DOHH2 (cell line): ENCODE data around the gene PRKCQ.

Experiments used
- H3F3A ChIP-seq: fragments of 200-600 bp; sonication (generic), shearing (Covaris generic); 2 replicates; pipeline ENCODE4 v1.6.0; 2016; ENCODE audit warnings: antibody characterized with exemption, mild to moderate bottlenecking; ENCODE audit not compliant: control insufficient read depth, insufficient read depth
- H3K27ac ChIP-seq: fragments of 200-600 bp; sonication (generic); 2 replicates; pipeline ENCODE4 v1.5.1; 2014; ENCODE audit warnings: low read depth, mild to moderate bottlenecking, low read length, moderate library complexity
- H3K27me3 ChIP-seq: fragments of 200-600 bp; sonication (generic); 2 replicates; pipeline ENCODE4 v1.6.1; 2014; ENCODE audit warnings: mild to moderate bottlenecking, low read length, mixed read lengths; ENCODE audit not compliant: control insufficient read depth
- H3K36me3 ChIP-seq: fragments of 200-600 bp; sonication (generic); 2 replicates; pipeline ENCODE4 v1.6.1; 2014; ENCODE audit warnings: mild to moderate bottlenecking, low read length, moderate library complexity, mixed read lengths; ENCODE audit not compliant: control insufficient read depth
- H3K4me1 ChIP-seq: fragments of 200-600 bp; sonication (generic); 2 replicates; pipeline ENCODE4 v1.6.1; 2014; ENCODE audit warnings: mild to moderate bottlenecking, low read length, mixed read lengths; ENCODE audit not compliant: control insufficient read depth
- H3K4me2 ChIP-seq: fragments of 200-600 bp; sonication (generic); 2 replicates; pipeline ENCODE4 v1.6.0; 2014; ENCODE audit warnings: mild to moderate bottlenecking, low read length, moderate library complexity
- H3K4me3 ChIP-seq: fragments of 200-600 bp; sonication (generic); 2 replicates; pipeline ENCODE4 v1.5.1; 2014; ENCODE audit warnings: mild to moderate bottlenecking, low read length, mixed read lengths
- H3K79me2 ChIP-seq: fragments of 200-600 bp; sonication (generic); 2 replicates; pipeline ENCODE4 v1.6.1; 2014; ENCODE audit warnings: mild to moderate bottlenecking, low read length, mixed read lengths; ENCODE audit not compliant: control insufficient read depth
- H3K9me2 ChIP-seq: fragments of 200-600 bp; sonication (generic); replicated peaks from 2 replicates; pipeline ENCODE4 v1.6.1; 2014; ENCODE audit warnings: mild to moderate bottlenecking, low read length, mixed read lengths; ENCODE audit not compliant: control insufficient read depth
- H3K9me3 ChIP-seq: fragments of 200-600 bp; sonication (generic); 2 replicates; pipeline ENCODE4 v1.6.1; 2014; ENCODE audit warnings: antibody characterized with exemption, low read length, mixed read lengths; ENCODE audit not compliant: control insufficient read depth, insufficient read depth
- H4K20me1 ChIP-seq: fragments of 200-600 bp; sonication (generic); 2 replicates; pipeline ENCODE4 v1.6.0; 2014; ENCODE audit warnings: low read depth, mild to moderate bottlenecking, antibody characterized with exemption, low read length, moderate library complexity; ENCODE audit not compliant: control insufficient read depth, insufficient read depth
- CTCF ChIP-seq: fragments of 200-600 bp; sonication (generic); IDR thresholded peaks from one replicate; pipeline ENCODE4 v1.5.1; 2014; ENCODE audit warnings: antibody characterized with exemption, mild to moderate bottlenecking, low read depth, low read length; ENCODE audit not compliant: poor library complexity, severe bottlenecking
- EZH2phosphoT487 ChIP-seq: fragments of 200-600 bp; sonication (generic); IDR thresholded peaks from 2 replicates; pipeline ENCODE4 v1.6.1; 2017; ENCODE audit warnings: borderline replicate concordance, mild to moderate bottlenecking, antibody characterized with exemption, low read length, moderate library complexity, mixed read lengths

The PRKCQ gene

GRCh38 chr10:6561552-6561951, 18.5 kb downstream of the PRKCQ start:
- no peaks in the 10 kb centered on the region for H3K79me2 ChIP-seq

GRCh38 chr10:6558759-6559461, 21.2 kb downstream of the PRKCQ start:
- Histone ChIP-seq H3K4me1 (no peaks in the 10 kb centered on the region), H3F3A (no peaks in the 10 kb centered on the region), H3K9me3 (no peaks in the 10 kb centered on the region), H3K4me2 (no peak overlapping the region), H3K27ac (no peak overlapping the region), H3K4me3 (no peak overlapping the region), H3K27me3 (peaks cover 23% of the 10 kb centered on the region), H3K36me3 (no peaks in the 10 kb centered on the region), H3K9me2 (no peaks in the 10 kb centered on the region), H3K79me2 (no peaks in the 10 kb centered on the region), H4K20me1 (no peaks in the 10 kb centered on the region)
- TF ChIP-seq CTCF (no peak), EZH2phosphoT487 (no peak)

More at GRCh38 chr10:6561552-6561951, 18.5 kb downstream of the PRKCQ start:
- Histone ChIP-seq H3K9me2 (no peaks in the 10 kb centered on the region), H3K4me2 (no peak overlapping the region), H3K36me3 (no peaks in the 10 kb centered on the region), H3K27ac (no peak overlapping the region), H3K27me3 (peaks cover 27% of the 10 kb centered on the region), H4K20me1 (no peaks in the 10 kb centered on the region), H3F3A (no peaks in the 10 kb centered on the region), H3K4me1 (no peaks in the 10 kb centered on the region), H3K4me3 (no peak overlapping the region), H3K9me3 (no peaks in the 10 kb centered on the region)
- TF ChIP-seq CTCF (no peak), EZH2phosphoT487 (no peak)

GRCh38 chr10:6558272-6558671, 21.8 kb downstream of the PRKCQ start:
- Histone ChIP-seq H4K20me1 (no peaks in the 10 kb centered on the region), H3K27ac (no peak overlapping the region), H3K36me3 (no peaks in the 10 kb centered on the region), H3K4me1 (no peaks in the 10 kb centered on the region), H3K4me2 (no peak overlapping the region), H3F3A (no peaks in the 10 kb centered on the region), H3K9me3 (no peaks in the 10 kb centered on the region), H3K9me2 (no peaks in the 10 kb centered on the region), H3K79me2 (no peaks in the 10 kb centered on the region), H3K4me3 (no peak overlapping the region), H3K27me3 (peaks cover 18% of the 10 kb centered on the region)
- TF ChIP-seq CTCF = no peak
